Omental fat pad (tissue), 4 donors: ENCODE measurements around the gene ACTR1B. TPM values are rescaled to one million over a fixed set of nuclear protein-coding genes. Genes with fewer than 3 reads are reported as not detected.

ENCODE experiments used
- ATAC-seq: fragments of 150-250 bp; one replicate; pipeline ENCODE4 v1.9.1; 2016; ENCODE audit warnings: mild to moderate bottlenecking, moderate library complexity; ENCODE audit not compliant: low FRiP score
- DNase-seq: peaks from one replicate; pipeline ENCODE4 v3.0.0-alpha.2; 2019; ENCODE audit warnings: low spot score
- total RNA-seq, 4 donors: library from RNA; depleted of rRNA; stranded (reverse); fragments of >200 nt; gene quantifications; one replicate each; pipeline ENCODE4 v1.1.0, GENCODE V29; 2016
- TF ChIP-seq, protein P1 (sequence below), 3 donors: fragments of 450-650 bp; IDR thresholded peaks; one replicate each; pipeline ENCODE4 v1.5.1; 2016 to 2017; ENCODE audit warnings: antibody characterized with exemption in 3 of 3, mild to moderate bottlenecking in 3 of 3, moderate library complexity in 2 of 3

The ACTR1B gene
- total RNA-seq, 4 donors from 2014 or later: 33.2 to 96.3 (median 54.1) TPM

DNA sequence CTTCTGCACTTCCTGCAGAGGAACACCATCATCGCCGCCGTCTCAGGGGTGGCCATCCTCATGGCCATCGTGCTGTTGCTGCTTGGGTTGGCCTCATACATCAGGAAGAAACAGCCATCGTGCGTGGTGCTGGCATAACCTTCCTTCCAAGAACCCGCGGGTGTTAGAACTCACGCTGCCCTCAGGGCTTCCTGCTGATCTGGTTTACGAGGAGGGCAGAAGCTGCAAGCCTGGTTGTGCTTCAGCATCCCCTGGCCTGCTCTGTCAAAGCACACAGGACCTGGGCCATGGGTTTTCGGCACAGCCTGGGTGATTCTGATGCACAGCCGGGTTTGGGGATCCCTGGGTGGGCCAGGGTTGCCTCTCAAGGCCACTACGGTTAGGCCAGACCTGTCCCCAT, 37.3 kb upstream of the ACTR1B start:
- TF ChIP-seq, protein P1, sequence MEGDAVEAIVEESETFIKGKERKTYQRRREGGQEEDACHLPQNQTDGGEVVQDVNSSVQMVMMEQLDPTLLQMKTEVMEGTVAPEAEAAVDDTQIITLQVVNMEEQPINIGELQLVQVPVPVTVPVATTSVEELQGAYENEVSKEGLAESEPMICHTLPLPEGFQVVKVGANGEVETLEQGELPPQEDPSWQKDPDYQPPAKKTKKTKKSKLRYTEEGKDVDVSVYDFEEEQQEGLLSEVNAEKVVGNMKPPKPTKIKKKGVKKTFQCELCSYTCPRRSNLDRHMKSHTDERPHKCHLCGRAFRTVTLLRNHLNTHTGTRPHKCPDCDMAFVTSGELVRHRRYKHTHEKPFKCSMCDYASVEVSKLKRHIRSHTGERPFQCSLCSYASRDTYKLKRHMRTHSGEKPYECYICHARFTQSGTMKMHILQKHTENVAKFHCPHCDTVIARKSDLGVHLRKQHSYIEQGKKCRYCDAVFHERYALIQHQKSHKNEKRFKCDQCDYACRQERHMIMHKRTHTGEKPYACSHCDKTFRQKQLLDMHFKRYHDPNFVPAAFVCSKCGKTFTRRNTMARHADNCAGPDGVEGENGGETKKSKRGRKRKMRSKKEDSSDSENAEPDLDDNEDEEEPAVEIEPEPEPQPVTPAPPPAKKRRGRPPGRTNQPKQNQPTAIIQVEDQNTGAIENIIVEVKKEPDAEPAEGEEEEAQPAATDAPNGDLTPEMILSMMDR (IDR thresholded peaks at IDR 0.05): no peak
- DNase-seq (no peak), ATAC-seq (no peak)

DNA sequence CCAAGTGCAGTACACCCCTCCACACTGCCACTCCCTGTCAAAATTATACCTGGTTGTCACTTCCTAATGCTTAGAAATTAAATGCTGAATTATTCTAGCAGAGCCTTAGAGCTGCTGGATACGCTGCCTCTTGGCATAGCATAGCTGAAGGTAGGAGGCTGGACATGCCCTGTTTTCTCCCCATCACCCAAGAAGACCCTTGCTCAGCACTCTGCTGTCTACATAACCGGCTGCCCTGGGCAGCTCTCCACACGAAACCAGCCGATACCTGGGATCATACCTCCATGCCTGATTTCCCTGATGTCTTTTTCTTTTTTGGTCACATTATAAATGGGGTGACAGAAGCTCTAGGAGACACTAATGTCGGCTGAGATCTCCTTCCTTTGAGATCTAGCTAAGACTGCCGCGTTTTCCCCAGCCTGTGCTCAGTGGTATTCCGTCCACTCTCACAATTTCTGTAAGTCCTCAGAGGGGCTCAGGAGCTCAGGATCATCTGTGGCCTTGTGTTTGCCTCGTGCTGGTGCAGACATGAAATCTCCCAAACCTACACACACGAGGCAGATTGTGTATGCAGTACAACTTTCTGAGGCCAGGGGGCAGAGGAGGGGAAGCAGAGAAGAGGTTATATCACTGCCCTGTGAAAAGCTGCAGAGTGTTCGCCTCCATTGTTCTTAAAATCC, 36.1 kb upstream of the ACTR1B start:
- DNase-seq: no peak
- ATAC-seq: no peak
- TF ChIP-seq, protein P1 (IDR thresholded peaks at IDR 0.05): no peak

DNA sequence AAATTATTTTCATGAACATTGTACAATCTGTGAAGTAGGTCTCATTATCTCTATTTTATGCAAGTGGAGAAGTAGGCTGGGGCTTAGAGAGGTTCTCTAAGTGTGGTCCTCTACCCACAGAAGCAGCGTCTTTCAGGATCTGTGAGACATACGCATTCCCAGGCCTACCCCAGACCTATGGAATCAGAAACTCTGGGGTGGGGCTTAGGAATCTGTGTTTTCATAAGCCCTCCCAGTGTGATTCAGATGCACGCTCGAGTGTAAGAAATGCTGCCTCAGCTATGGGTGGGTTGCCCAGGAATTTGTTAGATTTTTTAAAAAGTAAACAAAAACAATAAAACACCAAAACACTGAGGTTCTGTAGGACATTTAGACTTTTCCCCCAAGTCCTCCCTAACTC, 34.7 kb upstream of the ACTR1B start:
- TF ChIP-seq, protein P1 (IDR thresholded peaks at IDR 0.05): no peak
- DNase-seq: no peak
- no peak for ATAC-seq

DNA sequence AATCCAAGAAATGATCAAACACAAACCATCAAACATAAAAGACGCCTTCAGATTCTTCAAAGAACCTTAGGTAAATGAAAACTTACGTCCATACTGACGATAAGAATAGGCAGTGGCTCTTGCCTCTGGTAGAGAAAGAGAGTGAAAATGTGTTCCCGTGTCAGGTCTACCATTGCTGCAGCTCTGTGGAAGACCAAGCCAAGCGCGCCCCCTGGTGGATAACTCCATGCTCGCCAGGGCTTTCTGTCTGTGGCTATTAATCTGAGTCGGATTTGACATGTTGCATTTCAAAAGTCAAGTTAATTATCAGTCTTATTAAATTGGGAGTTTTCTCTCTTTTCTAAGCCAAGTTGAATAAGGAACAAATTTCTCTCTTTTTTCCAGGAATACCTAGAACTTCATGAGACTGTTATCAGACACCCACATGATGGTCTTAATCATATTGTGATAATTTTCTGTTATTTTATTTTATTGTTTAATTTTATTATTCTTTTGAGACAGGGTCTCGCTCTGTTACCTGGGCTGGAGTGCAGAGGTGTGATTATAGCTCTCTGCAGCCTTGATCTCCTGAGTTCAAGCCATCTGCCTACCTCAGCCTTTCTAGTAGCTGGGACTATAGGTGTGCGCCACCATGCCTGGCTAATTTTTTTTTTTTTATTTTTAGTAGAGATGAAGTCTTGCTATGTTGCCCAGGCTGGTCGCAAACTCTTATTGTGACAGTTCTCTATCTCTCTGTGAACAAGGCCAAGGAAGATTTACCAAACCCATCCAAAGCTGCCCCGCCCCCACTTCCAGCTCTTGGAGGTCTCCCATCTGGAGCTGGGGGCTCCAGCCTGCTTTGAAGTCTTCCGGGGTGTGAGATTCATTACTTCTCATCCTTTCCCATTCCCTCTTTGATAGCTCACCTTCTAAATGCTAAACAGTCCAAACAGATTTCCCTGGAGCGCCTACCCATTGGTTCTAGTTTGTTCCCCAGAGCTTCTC, 33.7 kb upstream of the ACTR1B start:
- TF ChIP-seq, protein P1 (IDR thresholded peaks at IDR 0.05): peak in 2 of 3 donors; percentile 91 to 98
- peak; percentile 95 for DNase-seq
- peak; percentile 90 for ATAC-seq

DNA sequence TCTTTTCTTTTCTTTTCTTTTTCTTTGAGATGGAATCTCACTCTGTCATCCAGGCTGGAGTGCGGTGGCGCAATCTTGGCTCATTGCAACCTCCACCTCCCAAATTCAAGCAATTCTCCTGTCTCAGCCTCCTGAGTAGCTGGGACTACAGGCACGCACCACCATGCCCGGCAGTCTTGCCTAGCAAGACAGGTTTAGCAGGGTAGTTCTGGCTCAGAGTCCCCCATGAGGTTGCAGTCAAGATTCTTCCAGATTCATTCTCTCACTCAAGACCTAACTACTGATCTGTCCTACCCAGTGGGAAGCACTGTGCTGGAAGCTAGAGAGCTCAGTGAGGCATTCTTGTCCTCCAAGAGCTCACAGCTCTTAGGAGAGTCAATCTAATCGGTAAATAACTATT, 31.9 kb upstream of the ACTR1B start:
- DNase-seq: no peak
- TF ChIP-seq, protein P1 (IDR thresholded peaks at IDR 0.05): no peak
- no peak for ATAC-seq

DNA sequence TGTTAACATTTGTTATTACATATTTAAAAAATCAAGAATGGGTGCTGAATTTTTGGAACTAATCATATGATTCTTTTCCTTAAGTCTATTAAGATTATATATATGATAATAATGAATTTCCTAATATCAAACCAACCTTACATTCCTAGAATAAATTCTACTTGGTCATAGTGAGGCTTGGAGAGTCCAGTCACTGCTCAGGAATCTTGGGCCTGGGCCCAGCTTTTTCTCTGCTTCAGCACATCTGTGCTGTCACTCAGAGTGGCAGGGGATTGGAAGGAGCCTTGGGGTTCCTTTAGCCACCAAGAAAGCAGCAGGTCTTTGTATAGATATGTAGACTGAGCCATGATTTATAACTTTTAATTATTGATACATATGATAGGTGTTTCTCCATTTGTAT, 29.6 kb upstream of the ACTR1B start:
- TF ChIP-seq, protein P1 (IDR thresholded peaks at IDR 0.05): no peak
- ATAC-seq: no peak
- DNase-seq: no peak
